Spleen (tissue), 7 donors: ENCODE measurements around the gene AHDC1.

ENCODE experiments used
- CTCF ChIP-seq, 11 experiments: fragments of 200-600 bp in 7 of 11; fragments of 450-650 bp in 4 of 11; sonication (generic) in 4 of 11; IDR thresholded peaks in 8 of 11; conservative IDR thresholded peaks in 3 of 11; 1 replicate in 7 of 11; 2 replicates in 4 of 11; pipeline versions ENCODE4 v1.4.0 to v1.8.0; 2016 to 2021; ENCODE audit warnings: antibody characterized with exemption in 11 of 11, inconsistent platforms in 4 of 11, mild to moderate bottlenecking in 1 of 11
- POLR2A ChIP-seq, 3 donors: fragments of 450-650 bp; IDR thresholded peaks; one replicate each; pipeline ENCODE4 v1.5.1; 2017; ENCODE audit warnings: antibody characterized with exemption in 3 of 3, mild to moderate bottlenecking in 1 of 3
- donor health status: DM: no; HTN: no; CAD: no; lungs with moderate emphysema.
- donor health status: DM: no; HTN: no; CAD: no.
- donor health status: DM: no; HTN: no; CAD: no.

GRCh38 chr1:27599605-27600497 lies 4.1 kb downstream of the AHDC1 start:
- TF ChIP-seq CTCF (IDR thresholded peaks at IDR 0.05 in 8 of 11, conservative IDR thresholded peaks at IDR 0.05 in 3 of 11) = no peak
- TF ChIP-seq POLR2A (IDR thresholded peaks at IDR 0.05) = no peak
